Suprapubic skin (tissue), 4 donors: ENCODE measurements around the gene TOM1. TPM values are rescaled to one million over a fixed set of nuclear protein-coding genes. Genes with fewer than 3 reads are reported as not detected.

Source experiments
- DNase-seq, 2 donors: peaks; one replicate each; pipeline ENCODE4 v3.0.0-alpha.2; 2019; ENCODE audit warnings: low spot score in 2 of 2
- H3K27ac ChIP-seq: fragments of 200-600 bp; sonication (generic); one replicate; pipeline ENCODE4 v1.5.1; 2019
- H3K27me3 ChIP-seq: fragments of 200-600 bp; sonication (generic); one replicate; pipeline ENCODE4 v1.5.1; 2019
- H3K36me3 ChIP-seq: fragments of 200-600 bp; sonication (generic); one replicate; pipeline ENCODE4 v1.5.1; 2019
- H3K4me1 ChIP-seq: fragments of 200-600 bp; sonication (generic); one replicate; pipeline ENCODE4 v1.5.1; 2019
- H3K4me3 ChIP-seq: fragments of 200-600 bp; sonication (generic); one replicate; pipeline ENCODE4 v1.5.1; 2019; ENCODE audit warnings: mild to moderate bottlenecking
- H3K9me3 ChIP-seq: fragments of 200-600 bp; sonication (generic); one replicate; pipeline ENCODE4 v1.5.1; 2019
- EP300 ChIP-seq: sonication (generic); formaldehyde crosslinking; IDR thresholded peaks from one replicate; pipeline ENCODE4 v1.6.1; 2017; ENCODE audit warnings: antibody characterized with exemption
- POLR2A ChIP-seq, 2 donors: fragments of 450-650 bp; IDR thresholded peaks; one replicate each; pipeline ENCODE4 v1.6.1; 2017; ENCODE audit warnings: antibody characterized with exemption in 2 of 2, mild to moderate bottlenecking in 2 of 2, moderate library complexity in 2 of 2
- POLR2AphosphoS5 ChIP-seq, 3 donors: sonication (generic); formaldehyde crosslinking; IDR thresholded peaks; one replicate each; pipeline ENCODE4 v1.6.1; 2017; ENCODE audit warnings: antibody characterized with exemption in 3 of 3
- WGBS: methylation state at CpG from one replicate; pipeline ENCODE4 v1.1.5; 2018; 5-methylcytosine and 5-hydroxymethylcytosine counted together
- total RNA-seq, 4 donors: library from RNA; depleted of rRNA; stranded (reverse); fragments of >200 nt; gene quantifications; one replicate each; pipeline ENCODE4 v1.1.0, GENCODE V29; 2016
- TF ChIP-seq, protein P1 (sequence below), 2 donors: fragments of 200-600 bp in 1 of 2; fragments of 450-650 bp in 1 of 2; sonication (generic) in 1 of 2; IDR thresholded peaks; one replicate each; pipeline ENCODE4 v1.5.1; 2016 to 2019; ENCODE audit warnings: antibody characterized with exemption in 2 of 2, mild to moderate bottlenecking in 1 of 2, moderate library complexity in 1 of 2

Gene TOM1
- total RNA-seq, 4 donors from 2014 or later, result 105 to 279 (median 130) TPM

DNA sequence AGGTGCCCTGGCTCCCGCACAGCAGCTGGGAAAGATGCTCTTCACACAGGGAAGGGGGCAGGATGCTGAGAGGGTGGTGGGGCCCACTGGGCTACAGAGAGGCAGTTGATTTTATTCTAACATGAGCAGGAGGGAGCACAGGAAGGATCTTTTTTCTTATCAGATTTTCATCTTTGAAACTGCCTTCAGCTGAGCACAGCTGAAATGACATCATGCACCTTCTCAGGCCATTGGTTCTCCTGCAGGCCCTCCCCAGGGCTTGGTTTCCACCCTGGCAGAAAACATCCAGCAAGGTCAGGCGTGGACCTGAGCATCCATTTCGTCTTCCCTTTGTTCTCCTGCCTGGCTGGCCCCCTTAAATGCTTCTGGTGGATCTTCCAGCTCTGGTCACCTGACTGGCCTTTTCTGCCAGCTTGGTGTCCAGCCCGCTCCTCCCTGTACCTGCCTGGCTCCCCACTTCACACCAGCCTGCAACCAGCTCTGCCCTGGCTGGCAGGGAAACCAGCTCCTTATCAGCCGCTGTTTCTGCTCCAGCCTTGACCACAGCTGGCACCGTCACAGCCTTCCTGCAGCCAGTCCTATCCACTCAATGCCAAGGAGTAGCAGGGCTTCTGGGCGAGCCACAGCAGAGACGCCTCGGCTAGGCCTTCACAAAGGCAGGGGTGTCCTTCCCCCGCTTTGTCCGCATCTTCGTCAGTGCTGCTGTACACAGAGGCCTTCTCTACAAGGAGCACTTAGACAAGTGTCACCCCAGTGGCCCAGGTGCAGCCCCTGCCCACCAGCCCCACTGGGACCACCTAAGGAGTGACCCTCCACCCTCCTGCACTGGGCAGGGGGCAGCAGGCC lies 36.5 kb downstream of the TOM1 start:
- Histone ChIP-seq H3K9me3 (no peaks in the 10 kb centered on the region), H3K27me3 (no peaks in the 10 kb centered on the region), H3K4me1 (peaks cover 3% of the 10 kb centered on the region), H3K27ac (no peak overlapping the region), H3K4me3 (no peak overlapping the region), H3K36me3 (peaks cover 98% of the 10 kb centered on the region)
- no peak for TF ChIP-seq EP300
- TF ChIP-seq, protein P1, sequence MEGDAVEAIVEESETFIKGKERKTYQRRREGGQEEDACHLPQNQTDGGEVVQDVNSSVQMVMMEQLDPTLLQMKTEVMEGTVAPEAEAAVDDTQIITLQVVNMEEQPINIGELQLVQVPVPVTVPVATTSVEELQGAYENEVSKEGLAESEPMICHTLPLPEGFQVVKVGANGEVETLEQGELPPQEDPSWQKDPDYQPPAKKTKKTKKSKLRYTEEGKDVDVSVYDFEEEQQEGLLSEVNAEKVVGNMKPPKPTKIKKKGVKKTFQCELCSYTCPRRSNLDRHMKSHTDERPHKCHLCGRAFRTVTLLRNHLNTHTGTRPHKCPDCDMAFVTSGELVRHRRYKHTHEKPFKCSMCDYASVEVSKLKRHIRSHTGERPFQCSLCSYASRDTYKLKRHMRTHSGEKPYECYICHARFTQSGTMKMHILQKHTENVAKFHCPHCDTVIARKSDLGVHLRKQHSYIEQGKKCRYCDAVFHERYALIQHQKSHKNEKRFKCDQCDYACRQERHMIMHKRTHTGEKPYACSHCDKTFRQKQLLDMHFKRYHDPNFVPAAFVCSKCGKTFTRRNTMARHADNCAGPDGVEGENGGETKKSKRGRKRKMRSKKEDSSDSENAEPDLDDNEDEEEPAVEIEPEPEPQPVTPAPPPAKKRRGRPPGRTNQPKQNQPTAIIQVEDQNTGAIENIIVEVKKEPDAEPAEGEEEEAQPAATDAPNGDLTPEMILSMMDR (IDR thresholded peaks at IDR 0.05), result no peak
- no peak for TF ChIP-seq POLR2AphosphoS5 (IDR thresholded peaks at IDR 0.05)
- 88% methylated on average over 7 of the region's 12 CpGs for WGBS
- DNase-seq, result no peak

DNA sequence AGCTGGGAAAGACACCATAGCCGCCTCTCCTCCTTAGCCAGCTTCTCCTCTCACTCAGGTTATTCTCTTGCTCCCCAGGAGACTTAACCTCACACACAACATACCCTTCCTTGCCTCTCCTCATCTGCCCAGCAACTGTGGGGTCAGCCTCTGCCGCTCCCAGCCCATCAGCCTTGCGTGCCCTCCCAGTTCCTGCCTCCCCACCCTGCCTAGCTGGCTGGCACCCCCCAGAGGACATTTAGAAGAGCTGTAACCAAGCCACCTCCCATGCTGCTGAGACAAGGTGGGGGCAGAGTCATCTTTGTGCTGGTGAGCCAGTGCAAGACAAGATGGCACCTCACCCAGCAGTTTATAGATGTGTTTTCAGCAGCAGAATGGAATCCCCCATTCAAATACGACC lies 38.2 kb downstream of the TOM1 start:
- Histone ChIP-seq H3K36me3 (peaks cover 98% of the 10 kb centered on the region), H3K27me3 (no peaks in the 10 kb centered on the region), H3K9me3 (no peaks in the 10 kb centered on the region), H3K27ac (no peak overlapping the region), H3K4me3 (no peak overlapping the region), H3K4me1 (peaks cover 8% of the 10 kb centered on the region)
- WGBS, result 90% methylated on average over 3 of the region's 4 CpGs
- DNase-seq, result no peak
- no peak for TF ChIP-seq EP300
- TF ChIP-seq, protein P1 (IDR thresholded peaks at IDR 0.05), result no peak
- no peak for TF ChIP-seq POLR2A (IDR thresholded peaks at IDR 0.05)
- no peak for TF ChIP-seq POLR2AphosphoS5 (IDR thresholded peaks at IDR 0.05)

DNA sequence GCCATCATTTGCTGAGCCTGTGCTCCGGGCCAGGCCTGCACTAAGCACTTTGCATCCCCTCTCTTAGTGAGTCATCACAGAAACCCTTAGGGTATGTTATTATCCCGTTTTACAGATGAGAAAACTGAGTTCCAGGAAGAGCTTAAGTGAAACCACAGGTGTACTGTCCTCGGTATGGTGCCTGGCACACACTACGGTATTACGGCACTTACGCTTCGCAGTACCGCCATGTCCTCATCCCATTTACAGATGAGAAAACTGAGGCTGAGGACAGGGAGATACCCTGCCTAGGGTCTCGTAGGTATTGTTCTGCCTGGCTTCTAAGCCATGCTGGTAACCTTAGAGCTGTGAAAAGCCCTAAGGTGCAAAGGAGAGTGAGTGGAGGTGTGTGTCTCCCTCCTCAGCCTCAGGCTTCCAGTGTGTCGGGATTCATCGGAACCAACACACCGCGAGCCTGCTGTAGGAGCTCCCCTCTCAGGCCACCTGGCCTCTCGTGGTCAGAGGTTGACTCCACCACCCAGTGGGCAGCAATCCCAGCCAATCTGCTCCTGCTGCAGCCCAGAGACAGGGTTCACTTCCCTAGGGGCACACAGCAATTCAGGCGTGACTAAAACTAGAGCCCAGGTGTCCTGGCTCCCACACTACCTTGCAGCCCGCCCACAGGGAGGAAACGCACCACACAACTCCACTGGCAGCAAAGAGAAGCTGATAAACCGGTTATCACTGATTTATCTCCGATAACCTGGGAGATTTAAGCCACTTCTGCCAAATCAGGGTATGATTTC lies 41.6 kb downstream of the TOM1 start:
- Histone ChIP-seq H3K27me3 (no peaks in the 10 kb centered on the region), H3K4me3 (no peak overlapping the region), H3K4me1 (peaks cover 8% of the 10 kb centered on the region), H3K9me3 (no peaks in the 10 kb centered on the region), H3K36me3 (peaks cover 98% of the 10 kb centered on the region), H3K27ac (no peak overlapping the region)
- 82% methylated on average over 19 of the region's 19 CpGs for WGBS
- DNase-seq, result no peak
- TF ChIP-seq, protein P1 (IDR thresholded peaks at IDR 0.05), result no peak
- TF ChIP-seq EP300 (no peak), POLR2A (IDR thresholded peaks at IDR 0.05) (no peak), POLR2AphosphoS5 (IDR thresholded peaks at IDR 0.05) (no peak)

DNA sequence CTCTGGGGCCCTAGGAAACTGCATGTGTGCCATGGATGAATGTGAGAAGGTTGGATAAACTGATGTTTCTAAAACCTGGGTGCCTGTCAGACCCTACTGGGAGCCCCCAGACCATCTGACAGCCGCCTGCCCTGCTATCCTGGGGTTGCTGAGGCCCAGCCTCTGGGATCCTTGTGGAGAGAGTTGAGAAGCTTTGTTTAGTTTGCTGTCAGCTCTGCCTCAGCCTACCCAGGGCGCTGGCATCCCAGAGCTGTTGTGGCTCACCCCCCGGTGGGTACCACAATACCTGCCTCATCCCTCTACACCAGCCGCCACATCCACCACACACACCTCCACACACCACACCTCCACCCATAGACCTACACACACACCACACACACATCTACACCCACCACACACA lies 42.7 kb downstream of the TOM1 start:
- WGBS, result 92% methylated on average over 4 of the region's 4 CpGs

More for the DNA sequence above, 42.7 kb downstream of the TOM1 start:
- H3K4me3 ChIP-seq, result no peak overlapping the region
- TF ChIP-seq, protein P1 (IDR thresholded peaks at IDR 0.05), result no peak
- no peak for TF ChIP-seq EP300
- TF ChIP-seq POLR2A (IDR thresholded peaks at IDR 0.05), result no peak
- TF ChIP-seq POLR2AphosphoS5 (IDR thresholded peaks at IDR 0.05), result no peak
- no peak overlapping the region for H3K27ac ChIP-seq
- no peaks in the 10 kb centered on the region for H3K9me3 ChIP-seq
- peaks cover 98% of the 10 kb centered on the region for H3K36me3 ChIP-seq
- DNase-seq, result no peak
- no peaks in the 10 kb centered on the region for H3K27me3 ChIP-seq
- peaks cover 8% of the 10 kb centered on the region for H3K4me1 ChIP-seq
